ENCODE data around the gene NPAT.

The NPAT gene

GRCh38 chr11:108160970-108161566, 61.4 kb downstream of the NPAT start:
- ATAC-seq (ENCODE audit: insufficient read depth, low read depth), result peak; percentile 62; the same call in 2 of the 3 replicates
- TF ChIP-seq, protein P1, sequence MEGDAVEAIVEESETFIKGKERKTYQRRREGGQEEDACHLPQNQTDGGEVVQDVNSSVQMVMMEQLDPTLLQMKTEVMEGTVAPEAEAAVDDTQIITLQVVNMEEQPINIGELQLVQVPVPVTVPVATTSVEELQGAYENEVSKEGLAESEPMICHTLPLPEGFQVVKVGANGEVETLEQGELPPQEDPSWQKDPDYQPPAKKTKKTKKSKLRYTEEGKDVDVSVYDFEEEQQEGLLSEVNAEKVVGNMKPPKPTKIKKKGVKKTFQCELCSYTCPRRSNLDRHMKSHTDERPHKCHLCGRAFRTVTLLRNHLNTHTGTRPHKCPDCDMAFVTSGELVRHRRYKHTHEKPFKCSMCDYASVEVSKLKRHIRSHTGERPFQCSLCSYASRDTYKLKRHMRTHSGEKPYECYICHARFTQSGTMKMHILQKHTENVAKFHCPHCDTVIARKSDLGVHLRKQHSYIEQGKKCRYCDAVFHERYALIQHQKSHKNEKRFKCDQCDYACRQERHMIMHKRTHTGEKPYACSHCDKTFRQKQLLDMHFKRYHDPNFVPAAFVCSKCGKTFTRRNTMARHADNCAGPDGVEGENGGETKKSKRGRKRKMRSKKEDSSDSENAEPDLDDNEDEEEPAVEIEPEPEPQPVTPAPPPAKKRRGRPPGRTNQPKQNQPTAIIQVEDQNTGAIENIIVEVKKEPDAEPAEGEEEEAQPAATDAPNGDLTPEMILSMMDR (IDR thresholded peaks at IDR 0.05; ENCODE audit: borderline replicate concordance, extremely low read depth, low read length, poor library complexity, severe bottlenecking), result no peak
- TF ChIP-seq EZH2 (IDR thresholded peaks at IDR 0.05; ENCODE audit: borderline replicate concordance, low read depth, low read length, severe bottlenecking), result no peak
- Histone ChIP-seq H3K9me3 (ENCODE audit: insufficient read depth, low read length, severe bottlenecking) (no peaks in the 10 kb centered on the region), H3K27me3 (ENCODE audit: insufficient read depth, low read length, poor library complexity) (no peaks in the 10 kb centered on the region), H3K79me2 (ENCODE audit: insufficient read depth, low read length) (no peaks in the 10 kb centered on the region), H3K9ac (ENCODE audit: low read depth, low read length) (no peak overlapping the region), H3K4me1 (ENCODE audit: insufficient read depth, low read length) (no peaks in the 10 kb centered on the region), H4K20me1 (ENCODE audit: insufficient read depth, low read length) (no peaks in the 10 kb centered on the region), H2AFZ (ENCODE audit: low read depth, low read length) (no peak overlapping the region), H3K4me2 (ENCODE audit: insufficient read depth, low read length) (no peak overlapping the region), H3K4me3 (ENCODE audit: low read depth in 1 of 2, low read length in 2 of 2) (no peak overlapping the region), H3K27ac (ENCODE audit: low read length) (no peak overlapping the region), H3K36me3 (ENCODE audit: insufficient read depth, low read length) (peaks cover 93% of the 10 kb centered on the region)
- DNase-seq, result no peak

GRCh38 chr11:108154591-108154990, 67.8 kb downstream of the NPAT start:
- no peak overlapping the region for H3K27ac ChIP-seq (ENCODE audit: low read length)
- H3K4me3 ChIP-seq (ENCODE audit: low read depth in 1 of 2, low read length in 2 of 2), result no peak overlapping the region
- H3K36me3 ChIP-seq (ENCODE audit: insufficient read depth, low read length), result peaks cover 96% of the 10 kb centered on the region
- H3K79me2 ChIP-seq (ENCODE audit: insufficient read depth, low read length), result no peaks in the 10 kb centered on the region
- H2AFZ ChIP-seq (ENCODE audit: low read depth, low read length), result no peak overlapping the region
- no peaks in the 10 kb centered on the region for H4K20me1 ChIP-seq (ENCODE audit: insufficient read depth, low read length)
- no peak overlapping the region for H3K9ac ChIP-seq (ENCODE audit: low read depth, low read length)
- no peak for TF ChIP-seq EZH2 (IDR thresholded peaks at IDR 0.05; ENCODE audit: borderline replicate concordance, low read depth, low read length, severe bottlenecking)
- TF ChIP-seq, protein P1 (IDR thresholded peaks at IDR 0.05; ENCODE audit: borderline replicate concordance, extremely low read depth, low read length, poor library complexity, severe bottlenecking), result no peak
- no peak for DNase-seq
- no peaks in the 10 kb centered on the region for H3K9me3 ChIP-seq (ENCODE audit: insufficient read depth, low read length, severe bottlenecking)
- no peak for ATAC-seq (ENCODE audit: insufficient read depth, low read depth)
- H3K4me2 ChIP-seq (ENCODE audit: insufficient read depth, low read length), result no peak overlapping the region
- H3K27me3 ChIP-seq (ENCODE audit: insufficient read depth, low read length, poor library complexity), result no peaks in the 10 kb centered on the region
- no peaks in the 10 kb centered on the region for H3K4me1 ChIP-seq (ENCODE audit: insufficient read depth, low read length)

DNA sequence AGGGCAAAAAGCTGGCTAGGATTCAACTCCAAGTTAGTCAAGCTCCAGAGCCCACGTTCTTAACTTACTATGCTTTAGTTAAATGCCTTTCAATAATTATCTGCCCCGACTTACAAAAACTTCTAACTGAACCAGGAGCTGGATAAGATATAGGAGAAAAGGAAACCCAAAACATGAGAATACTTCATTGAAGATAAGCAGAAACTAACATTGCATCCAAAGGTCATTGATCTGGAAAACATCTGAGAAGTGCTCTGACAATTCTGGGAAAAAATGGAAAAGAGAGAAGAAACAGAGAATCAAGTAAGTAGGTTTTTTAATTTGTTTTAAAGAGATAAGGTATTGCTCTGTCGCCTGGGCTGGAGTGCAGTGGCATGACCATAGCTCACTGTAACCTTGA, 73.9 kb downstream of the NPAT start:
- no peak for ATAC-seq (ENCODE audit: insufficient read depth, low read depth)
- H3K4me2 ChIP-seq (ENCODE audit: insufficient read depth, low read length), result no peak overlapping the region
- H2AFZ ChIP-seq (ENCODE audit: low read depth, low read length), result no peak overlapping the region
- no peak overlapping the region for H3K9ac ChIP-seq (ENCODE audit: low read depth, low read length)
- H3K9me3 ChIP-seq (ENCODE audit: insufficient read depth, low read length, severe bottlenecking), result no peaks in the 10 kb centered on the region
- H3K4me1 ChIP-seq (ENCODE audit: insufficient read depth, low read length), result no peaks in the 10 kb centered on the region
- no peaks in the 10 kb centered on the region for H3K79me2 ChIP-seq (ENCODE audit: insufficient read depth, low read length)
- TF ChIP-seq EZH2 (IDR thresholded peaks at IDR 0.05; ENCODE audit: borderline replicate concordance, low read depth, low read length, severe bottlenecking), result no peak
- TF ChIP-seq, protein P1 (IDR thresholded peaks at IDR 0.05; ENCODE audit: borderline replicate concordance, extremely low read depth, low read length, poor library complexity, severe bottlenecking), result no peak
- H4K20me1 ChIP-seq (ENCODE audit: insufficient read depth, low read length), result no peaks in the 10 kb centered on the region
- H3K27ac ChIP-seq (ENCODE audit: low read length), result no peak overlapping the region
- no peak overlapping the region for H3K4me3 ChIP-seq (ENCODE audit: low read depth in 1 of 2, low read length in 2 of 2)
- peaks cover 74% of the 10 kb centered on the region for H3K36me3 ChIP-seq (ENCODE audit: insufficient read depth, low read length)
- H3K27me3 ChIP-seq (ENCODE audit: insufficient read depth, low read length, poor library complexity), result no peaks in the 10 kb centered on the region
- no peak for DNase-seq
